Inflammatory macrophage treated with lipopolysaccharide for 1 hour (primary cell): ENCODE data around the gene ATXN7.
A peak's percentile ranks its signal among the peaks of the same experiment; 100 is the strongest.

Experiments
- DNase-seq, 2 donors: peaks; one replicate each; pipeline ENCODE4 v3.0.0-alpha.2; 2020 to 2022

The ATXN7 gene, protein sequence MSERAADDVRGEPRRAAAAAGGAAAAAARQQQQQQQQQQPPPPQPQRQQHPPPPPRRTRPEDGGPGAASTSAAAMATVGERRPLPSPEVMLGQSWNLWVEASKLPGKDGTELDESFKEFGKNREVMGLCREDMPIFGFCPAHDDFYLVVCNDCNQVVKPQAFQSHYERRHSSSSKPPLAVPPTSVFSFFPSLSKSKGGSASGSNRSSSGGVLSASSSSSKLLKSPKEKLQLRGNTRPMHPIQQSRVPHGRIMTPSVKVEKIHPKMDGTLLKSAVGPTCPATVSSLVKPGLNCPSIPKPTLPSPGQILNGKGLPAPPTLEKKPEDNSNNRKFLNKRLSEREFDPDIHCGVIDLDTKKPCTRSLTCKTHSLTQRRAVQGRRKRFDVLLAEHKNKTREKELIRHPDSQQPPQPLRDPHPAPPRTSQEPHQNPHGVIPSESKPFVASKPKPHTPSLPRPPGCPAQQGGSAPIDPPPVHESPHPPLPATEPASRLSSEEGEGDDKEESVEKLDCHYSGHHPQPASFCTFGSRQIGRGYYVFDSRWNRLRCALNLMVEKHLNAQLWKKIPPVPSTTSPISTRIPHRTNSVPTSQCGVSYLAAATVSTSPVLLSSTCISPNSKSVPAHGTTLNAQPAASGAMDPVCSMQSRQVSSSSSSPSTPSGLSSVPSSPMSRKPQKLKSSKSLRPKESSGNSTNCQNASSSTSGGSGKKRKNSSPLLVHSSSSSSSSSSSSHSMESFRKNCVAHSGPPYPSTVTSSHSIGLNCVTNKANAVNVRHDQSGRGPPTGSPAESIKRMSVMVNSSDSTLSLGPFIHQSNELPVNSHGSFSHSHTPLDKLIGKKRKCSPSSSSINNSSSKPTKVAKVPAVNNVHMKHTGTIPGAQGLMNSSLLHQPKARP

DNA sequence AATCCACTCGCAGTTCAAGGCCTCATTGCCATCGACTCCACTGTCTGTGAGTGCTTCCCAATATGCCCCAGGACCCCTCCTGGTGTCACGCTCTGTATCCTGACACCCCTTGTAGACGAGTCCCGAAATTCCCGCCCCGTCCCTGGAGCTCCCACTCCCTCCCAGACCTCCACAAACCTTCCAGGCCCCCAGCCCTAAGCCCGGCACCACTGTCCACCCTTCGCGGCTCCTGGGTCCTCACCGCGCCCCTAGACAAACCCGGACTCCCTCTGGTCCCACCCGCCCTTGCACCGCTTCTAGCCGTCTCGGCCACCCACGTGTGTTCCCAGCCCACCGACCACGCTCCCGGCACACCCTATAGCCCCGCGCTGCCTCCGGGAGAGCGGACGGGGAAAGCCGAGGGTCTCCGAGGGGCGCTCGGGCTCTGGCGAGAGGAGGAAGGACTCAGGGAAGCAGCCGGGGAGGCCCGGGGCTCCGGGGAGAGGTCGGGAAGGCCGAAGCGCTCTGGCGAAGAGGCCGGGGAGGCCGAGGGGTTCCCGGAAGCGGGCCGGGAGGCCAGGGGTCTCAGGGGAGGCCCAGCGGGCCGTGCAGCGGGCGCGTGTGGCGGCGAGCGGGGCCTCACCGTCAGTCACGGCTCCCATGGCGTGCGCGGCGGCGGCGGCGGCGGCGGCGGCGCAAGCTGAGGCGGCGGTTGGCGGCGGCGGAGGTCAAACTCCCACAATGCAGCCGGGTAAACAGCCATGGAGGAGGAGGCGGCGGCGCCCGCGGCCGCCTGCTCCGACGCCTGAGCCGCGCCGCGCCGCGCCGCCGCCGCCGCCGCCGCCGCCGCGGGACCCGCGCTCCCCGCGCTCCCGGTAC is at the start of gene ATXN7, which contains the start of gene THOC7:
Gene ATXN7, plus strand, starts transcription at position 718 of the 858 bp plus-strand sequence. CDS start 48,732 bp downstream, outside the sequence.
Gene THOC7, minus strand, starts transcription at position 656 of the 858 bp plus-strand sequence. Its CDS starts 15 bp downstream, at position 641.
- DNase-seq, result peak; percentile 33 to 59

DNA sequence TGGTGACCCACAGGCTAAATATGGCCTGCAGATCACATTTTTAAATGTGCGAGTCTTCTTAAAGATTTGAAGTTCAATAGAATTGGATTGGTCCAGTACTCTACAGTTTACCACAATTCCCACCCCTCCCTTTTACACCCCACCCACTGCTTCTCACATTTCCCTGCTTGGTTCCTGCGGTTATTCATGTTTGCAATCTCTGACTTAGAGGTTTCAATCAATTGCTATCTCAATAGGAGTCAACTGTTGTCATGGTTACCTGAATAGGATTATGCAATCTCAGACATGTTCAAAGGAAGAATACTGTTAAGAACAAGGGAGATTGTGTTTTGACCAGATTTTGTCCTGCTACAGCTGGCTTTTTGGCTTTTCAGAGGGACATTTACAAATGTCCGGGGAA is 49.4 kb upstream of the ATXN7 start:
- no peak for DNase-seq

DNA sequence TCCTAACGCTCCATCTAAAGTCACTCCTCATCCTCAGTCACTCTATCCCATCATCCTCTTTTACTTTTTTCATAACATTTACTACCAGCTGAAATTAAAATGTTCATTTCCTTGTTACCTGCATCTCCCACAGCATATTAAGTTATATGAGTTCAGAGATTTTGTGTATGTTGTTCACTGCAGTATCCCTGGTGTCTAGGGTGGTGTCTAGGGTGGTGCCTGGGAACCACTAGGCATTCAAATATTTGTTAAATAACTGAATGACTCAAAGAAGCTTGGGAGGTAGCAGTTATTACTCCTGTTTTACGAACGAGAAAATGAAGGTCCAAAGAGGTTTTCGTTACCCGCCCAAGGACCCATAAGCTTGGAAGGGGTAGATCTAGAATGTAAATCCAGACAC is 46.4 kb upstream of the ATXN7 start:
- DNase-seq, result no peak

DNA sequence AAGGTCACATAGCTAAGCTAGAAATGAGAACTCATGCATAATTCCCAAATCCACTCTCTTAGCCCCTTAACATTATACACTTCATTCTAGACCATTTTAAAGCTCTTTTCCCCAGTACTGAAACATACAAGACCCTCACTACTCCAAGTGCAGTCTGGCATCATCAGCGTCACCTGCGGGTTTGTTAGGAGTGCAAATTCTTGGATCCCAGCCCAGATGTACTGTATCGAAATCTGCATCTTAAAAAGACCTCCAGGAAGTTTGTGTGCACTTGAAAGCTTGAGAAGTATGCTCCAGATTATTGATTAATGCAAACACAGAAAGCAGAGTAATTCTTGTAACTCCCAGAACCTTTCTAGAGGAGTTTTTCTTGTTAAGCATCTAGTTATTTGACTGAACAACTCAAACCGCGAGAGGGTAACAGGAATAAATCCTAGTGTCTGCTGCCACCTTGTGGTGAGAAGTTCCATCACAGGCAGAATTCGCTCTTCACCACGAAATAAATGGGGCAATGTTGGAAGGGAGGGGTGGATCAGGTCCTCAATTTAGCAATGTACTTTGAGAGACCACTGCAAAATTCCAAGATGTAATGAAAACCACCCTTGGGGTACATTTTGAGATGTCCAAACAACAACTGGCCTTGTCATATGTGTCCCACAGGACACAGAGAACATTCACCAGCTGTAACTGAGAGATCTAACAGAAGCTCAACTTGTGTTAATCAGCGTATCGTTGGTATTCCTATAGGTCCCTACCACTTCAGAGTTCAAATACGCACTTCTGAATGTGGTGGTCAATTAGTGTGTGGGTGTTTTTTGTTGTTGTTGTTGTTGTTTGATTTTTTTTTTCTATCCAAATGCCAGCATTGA is 45.2 kb upstream of the ATXN7 start:
- peak; percentile 25 to 89 for DNase-seq

DNA sequence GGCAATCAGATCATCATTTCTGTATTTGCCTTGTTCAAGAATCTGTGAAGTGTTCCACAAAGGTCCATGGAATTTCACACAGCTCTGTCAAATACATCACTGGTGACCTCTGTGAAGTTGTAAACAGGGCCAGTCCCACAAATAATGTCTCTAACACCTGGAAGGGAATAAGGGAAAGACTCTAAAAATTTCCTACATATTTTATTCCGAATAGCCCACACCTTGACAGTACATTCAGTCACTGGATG is 44.6 kb upstream of the ATXN7 start, which contains the start of gene C3orf49:
Gene C3orf49, plus strand, starts transcription at position 149 of the 248 bp plus-strand sequence. CDS start 173 bp downstream, outside the sequence.
- no peak for DNase-seq

DNA sequence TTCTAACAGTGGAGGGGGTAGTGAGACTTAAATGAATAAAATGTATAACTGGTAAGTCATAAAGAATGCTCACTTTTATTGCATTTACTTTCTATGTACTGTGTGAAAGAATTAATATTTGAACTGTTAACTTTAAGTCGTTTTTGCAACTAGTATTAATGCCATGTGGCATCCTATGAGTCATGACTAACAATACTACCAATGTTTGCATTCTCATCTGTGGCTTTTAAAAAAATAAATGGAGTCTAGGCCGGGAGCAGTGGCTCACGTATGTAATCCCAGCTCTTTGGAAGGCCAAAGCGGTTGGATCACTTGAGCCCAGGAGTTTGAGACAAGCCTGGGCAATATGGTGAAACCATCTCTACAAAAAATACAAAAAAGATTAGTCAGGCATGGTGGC is 39.4 kb upstream of the ATXN7 start:
- no peak for DNase-seq

DNA sequence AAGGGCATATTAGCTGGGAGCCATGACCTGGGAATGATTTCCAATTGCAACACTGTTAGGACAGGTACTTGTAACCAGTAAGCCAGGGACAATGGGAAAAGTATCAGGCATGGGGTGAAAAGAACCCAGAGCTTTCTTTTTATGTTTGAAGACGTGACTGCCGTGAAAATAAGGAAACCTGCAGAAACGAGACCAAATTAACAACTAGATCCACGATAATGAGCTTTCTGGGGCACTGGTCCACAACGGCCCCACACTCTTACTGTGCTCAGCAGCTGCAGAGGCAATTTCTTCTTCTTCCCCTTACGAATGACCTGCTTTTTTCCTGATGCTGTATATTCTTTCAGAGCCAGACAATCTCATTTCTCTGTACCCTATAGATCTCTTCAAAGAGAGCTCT is 33.1 kb upstream of the ATXN7 start:
- no peak for DNase-seq

DNA sequence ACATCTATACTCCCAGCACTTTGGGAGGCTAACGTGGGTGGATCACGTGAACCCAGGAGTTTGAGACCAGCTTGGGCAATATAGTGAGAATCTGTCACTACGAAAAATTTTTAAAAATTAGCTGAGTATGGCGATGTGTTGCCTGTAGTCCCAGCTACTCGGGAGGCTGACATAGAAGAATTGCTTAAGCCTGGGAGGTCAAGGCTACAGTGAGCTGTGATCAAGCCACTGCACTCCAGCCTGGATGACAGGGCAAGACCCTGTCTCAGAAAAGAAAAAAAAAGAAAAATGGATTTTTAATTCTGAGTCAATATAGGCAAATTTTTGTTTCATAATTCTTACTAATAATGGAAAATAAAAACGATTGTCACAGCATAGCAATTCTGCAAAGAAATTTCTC is 31.3 kb upstream of the ATXN7 start:
- no peak for DNase-seq

DNA sequence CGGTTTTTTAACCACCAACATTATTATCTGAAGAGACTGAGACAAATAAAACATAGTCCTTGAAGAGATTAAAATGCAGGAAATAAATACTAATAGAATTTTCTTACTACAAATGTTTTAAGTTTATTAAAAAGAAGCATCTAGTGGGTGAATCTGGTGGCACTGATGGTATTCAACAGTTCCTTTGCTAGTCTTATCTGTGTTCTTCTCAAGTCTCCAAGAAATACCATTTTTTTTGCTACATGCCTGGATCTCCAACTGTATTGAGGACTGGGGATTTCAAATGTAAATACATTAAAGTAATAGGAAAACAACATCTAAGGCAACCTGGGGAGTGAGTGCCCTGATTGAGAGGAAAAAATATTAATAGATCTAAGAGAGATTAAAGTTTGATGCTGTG is 22.0 kb upstream of the ATXN7 start:
- no peak for DNase-seq

DNA sequence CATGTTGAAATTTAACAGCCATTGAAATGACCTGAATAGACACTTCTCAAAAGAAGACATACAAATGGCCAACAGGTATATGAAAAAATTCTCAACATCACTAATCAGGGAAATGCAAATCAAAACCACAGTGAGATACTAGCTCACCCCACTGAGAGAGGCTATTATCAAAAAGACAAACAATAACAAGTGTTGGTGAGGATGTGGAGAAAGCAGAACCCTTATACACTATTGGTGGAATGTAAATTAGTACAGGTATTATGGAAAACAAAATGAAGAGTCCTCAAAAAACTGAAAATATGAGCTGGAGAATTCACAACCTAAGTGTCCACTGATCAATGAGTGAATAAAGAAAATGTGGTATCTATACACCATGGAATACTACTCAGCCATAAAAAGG is 21.5 kb upstream of the ATXN7 start:
- DNase-seq, result no peak

DNA sequence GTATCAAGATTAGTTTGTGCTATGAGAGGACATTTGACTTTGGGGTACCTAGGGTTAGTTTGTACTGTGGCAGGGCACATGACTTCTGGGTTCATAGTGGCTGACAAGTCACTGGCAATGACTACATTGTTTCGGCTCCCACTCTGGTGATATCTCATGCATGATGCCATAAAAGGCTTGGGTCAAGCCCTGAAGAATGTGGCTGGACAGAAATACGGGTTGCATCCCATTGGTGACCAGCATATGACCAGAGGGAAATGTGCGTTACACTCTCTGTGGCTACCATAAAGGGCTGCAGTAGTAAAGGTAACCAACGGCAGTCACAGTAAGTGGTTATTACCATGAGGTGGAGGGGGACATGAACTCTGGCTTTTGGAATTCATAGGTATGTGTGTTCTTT is 18.5 kb upstream of the ATXN7 start:
- DNase-seq, result no peak

DNA sequence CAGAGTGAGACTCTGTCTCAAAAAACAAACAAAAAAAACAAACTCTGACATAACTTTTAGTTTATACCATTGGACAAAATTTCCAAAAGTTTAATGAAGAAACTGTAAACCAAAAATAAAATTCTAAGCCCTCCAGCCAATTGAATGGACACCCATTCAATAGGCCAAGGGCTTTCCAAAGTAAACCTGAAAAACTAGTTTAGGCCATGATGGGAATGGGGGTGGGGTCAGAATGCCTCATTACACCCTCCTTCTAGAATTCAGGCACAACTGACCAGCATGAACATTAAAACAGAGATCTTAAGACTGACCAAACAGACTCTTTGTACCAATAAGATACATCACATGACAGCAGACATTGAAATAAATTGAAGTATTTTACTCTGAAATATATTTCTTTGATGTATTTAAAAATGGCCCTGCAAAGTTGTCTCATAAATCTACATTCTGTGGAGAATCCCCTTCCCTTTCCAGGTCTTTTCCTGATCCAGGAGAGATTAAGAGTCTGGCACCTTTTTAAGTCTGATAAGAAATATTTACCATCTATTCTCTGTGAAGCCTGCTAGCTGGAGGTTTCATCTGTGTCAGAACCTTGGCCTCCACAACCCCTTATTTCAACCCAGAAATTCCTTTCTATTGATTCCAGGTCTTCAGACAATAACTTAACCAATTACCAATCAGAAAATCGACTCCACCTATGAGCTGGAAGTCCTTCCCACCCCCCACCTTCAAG is 15.8 kb upstream of the ATXN7 start:
- DNase-seq, result no peak

DNA sequence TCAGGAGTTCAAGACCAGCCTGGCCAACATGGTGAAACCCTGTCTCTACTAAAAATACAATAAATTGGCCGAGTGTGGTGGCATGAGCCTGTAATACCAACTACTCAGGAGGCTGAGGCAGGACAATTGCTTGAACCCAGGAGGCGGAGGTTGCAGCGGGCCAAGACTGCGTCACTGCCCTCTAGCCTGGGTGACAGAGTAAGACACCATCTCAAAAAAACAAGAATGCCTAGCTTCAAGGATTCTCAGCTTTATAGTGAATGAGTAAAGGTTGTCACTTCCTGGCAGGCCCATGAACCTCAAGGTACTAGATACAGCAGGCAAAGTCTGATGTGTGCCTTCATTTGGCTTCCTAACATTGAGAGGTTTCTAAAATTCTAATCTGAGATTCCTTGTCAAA is 14.5 kb upstream of the ATXN7 start:
- DNase-seq, result no peak

DNA sequence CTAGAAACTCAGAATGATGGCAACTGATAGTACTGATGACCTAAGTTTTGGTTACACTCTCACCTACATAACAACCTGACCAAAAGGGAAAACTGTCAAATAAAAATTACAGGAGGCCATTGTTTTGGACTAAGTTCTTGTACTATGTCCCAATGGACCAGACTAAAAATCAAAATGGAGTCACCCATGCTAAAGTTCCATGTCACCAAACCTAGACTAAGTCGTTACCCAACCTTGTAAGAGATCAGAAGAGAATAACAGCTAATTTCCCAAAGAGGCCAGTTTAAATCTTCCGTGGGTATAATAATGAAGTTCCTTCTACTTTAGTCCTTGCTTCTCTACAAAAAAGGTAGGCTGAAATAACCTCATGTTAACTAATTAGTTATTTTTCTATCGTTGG is 12.4 kb upstream of the ATXN7 start:
- DNase-seq, result no peak

DNA sequence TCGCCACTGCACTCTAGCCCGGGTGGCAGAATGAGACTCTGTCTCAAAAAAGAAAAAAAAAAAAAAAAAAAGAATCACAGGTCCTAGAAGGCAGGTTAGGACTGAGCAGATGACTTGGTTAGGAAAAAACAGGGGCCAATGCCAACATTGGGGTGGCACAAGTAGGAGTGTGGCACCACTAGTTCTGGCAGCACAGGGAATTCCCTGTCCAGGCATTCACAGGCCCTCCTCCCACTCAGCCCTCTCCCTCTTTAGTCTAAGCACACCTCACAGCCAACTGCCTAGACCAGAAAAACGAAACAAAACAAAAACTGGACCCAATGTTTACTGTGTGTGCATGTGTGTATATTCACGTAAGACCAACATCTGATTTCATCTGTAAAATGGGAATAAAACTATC is 10.6 kb upstream of the ATXN7 start:
- DNase-seq, result no peak

DNA sequence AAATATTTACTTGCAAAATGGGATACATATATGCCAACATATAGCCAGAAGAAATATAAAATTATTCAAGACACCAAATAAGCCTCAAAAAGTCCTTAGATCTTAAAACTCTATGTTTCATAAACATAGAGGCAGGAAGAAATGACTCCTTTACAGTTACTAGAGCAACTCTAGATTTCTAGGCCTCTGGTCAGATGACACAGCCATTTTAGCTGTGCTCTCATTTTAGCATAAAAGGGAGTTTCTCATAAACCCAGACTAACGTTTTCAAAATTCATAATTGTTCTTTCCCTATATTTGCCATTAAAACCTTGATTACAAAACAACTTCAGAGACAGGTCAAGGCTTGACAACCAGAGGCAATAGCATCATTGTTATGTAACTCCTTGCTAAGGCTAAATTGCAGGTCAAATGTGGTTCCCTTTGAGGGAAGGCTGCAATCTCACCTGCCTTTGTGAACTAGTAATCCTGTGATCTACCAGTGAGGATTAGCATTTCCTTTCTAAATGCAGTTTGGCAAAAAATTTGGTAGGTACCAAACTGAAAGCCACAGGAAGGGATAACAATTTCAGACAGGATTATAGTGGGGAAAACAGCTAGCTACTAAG is 8.2 kb upstream of the ATXN7 start:
- DNase-seq, result peak in 1 of 2 donors; percentile 6

DNA sequence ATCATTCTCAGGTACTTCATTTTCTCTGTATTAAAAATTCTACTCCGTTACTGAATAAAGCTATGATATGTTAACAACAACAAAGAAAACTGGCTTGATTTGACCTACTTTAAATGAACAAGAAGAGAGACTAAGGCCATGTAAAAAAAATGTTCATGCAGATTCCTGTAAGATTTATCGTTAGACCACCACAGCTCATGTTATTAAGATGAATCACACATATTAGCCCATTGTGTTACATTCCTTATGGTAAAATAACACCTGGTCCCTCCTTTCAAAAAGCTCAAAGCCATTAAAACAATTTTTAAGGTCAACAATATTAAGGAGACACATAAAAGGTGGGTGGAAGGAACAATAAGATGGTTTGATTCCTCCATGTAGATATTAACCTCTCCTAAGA is 6.4 kb upstream of the ATXN7 start:
- DNase-seq, result no peak

DNA sequence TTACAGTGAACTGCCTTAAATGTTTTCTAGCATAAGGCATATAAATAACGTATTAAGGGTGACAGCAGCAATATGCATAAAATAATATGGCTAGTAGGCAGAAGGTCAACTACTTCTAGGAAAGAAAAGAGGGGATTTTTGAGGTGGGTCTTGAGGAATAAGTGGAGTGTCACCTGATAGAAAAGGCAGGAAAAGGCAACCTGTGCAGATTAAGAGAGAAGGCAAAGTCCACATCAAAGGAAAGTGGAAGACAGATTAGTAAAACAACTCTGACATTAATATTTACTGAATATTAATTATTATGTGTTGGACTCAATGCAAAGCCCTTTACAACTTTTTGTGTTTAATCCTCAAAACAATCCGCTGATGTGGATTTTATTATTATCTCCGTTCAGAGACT is 2.9 kb upstream of the ATXN7 start:
- DNase-seq, result no peak

DNA sequence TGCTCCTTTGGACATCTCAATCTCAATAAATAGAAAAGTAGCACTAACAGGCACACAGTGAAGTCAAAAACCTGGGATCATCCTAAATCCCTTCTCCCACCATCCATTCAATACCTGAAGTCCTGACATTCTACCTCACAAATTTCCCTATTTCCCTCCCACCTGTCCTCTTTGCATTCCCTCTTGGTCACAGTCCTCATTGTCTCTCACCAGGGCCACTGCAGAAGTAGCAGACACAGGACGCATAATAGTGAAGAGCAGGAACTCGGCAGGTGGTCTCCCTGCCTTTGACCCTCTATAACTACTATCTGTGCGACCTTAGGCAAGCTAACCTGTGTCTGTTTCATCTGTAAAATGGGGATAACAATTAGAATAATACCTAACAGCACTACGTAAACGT is 2.4 kb upstream of the ATXN7 start:
- no peak for DNase-seq

DNA sequence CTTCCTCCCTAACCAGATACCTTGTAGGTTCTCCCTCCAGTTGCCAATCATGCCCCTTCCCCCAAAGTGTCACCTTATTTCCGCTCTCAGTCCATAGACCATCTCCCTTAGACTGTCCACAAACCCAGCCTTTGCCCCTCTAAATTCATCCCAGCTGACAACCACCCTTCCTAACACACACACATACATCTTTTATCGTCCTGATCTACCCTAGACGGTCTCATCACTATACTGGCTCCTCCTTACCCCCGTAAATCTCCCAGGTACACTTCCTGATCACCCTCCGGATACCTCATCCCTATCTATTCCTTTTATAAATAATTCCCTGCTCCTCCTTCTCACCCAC is 890 bp upstream of the ATXN7 start:
- DNase-seq, result no peak
